Lung (tissue), 12 donors: Measurements from ENCODE around the gene MYH3. TPM values are rescaled to one million over a fixed set of nuclear protein-coding genes. Genes with fewer than 3 reads are reported as not detected.

ENCODE experiments used
- ATAC-seq: fragments of 200-7000 bp; cut with Tn5 transposase; one replicate; pipeline ENCODE4 v1.9.1; 2020; ENCODE audit warnings: moderate number of reproducible peaks; ENCODE audit not compliant: insufficient read depth, low FRiP score
- DNase-seq, 3 donors: peaks; one replicate each; pipeline ENCODE4 v3.0.0-alpha.2; 2013 to 2017
- H3K27ac ChIP-seq, 2 donors: one replicate each; pipeline ENCODE4 v1.5.1; 2013; ENCODE audit warnings: mild to moderate bottlenecking in 2 of 2, moderate library complexity in 2 of 2, control low read depth in 1 of 2, inconsistent platforms in 1 of 2, low read depth in 1 of 2, low read length in 1 of 2
- H3K27me3 ChIP-seq, 3 donors: one replicate each; pipeline ENCODE4 v1.5.1; 2013; ENCODE audit warnings: low read length in 2 of 3; ENCODE audit not compliant: control insufficient read depth in 3 of 3, insufficient read depth in 3 of 3
- H3K36me3 ChIP-seq, 4 donors: one replicate each; pipeline ENCODE4 v1.5.1; 2013; ENCODE audit warnings: low read length in 4 of 4, mild to moderate bottlenecking in 1 of 4, moderate library complexity in 1 of 4; ENCODE audit not compliant: control insufficient read depth in 4 of 4, insufficient read depth in 4 of 4
- H3K4me1 ChIP-seq, 5 donors: one replicate each; pipeline ENCODE4 v1.5.1; 2013; ENCODE audit warnings: low read length in 5 of 5, mild to moderate bottlenecking in 2 of 5, moderate library complexity in 1 of 5; ENCODE audit not compliant: control insufficient read depth in 5 of 5, insufficient read depth in 5 of 5
- H3K4me3 ChIP-seq: one replicate; pipeline ENCODE4 v1.5.1; 2013; ENCODE audit warnings: mild to moderate bottlenecking, control low read depth, moderate library complexity
- H3K9ac ChIP-seq, 2 donors: one replicate each; pipeline ENCODE4 v1.5.1; 2013; ENCODE audit warnings: low read length in 2 of 2, control low read depth in 1 of 2; ENCODE audit not compliant: insufficient read depth in 1 of 2
- H3K9me3 ChIP-seq, 4 donors: one replicate each; pipeline ENCODE4 v1.5.1; 2013; ENCODE audit warnings: low read length in 3 of 4, mild to moderate bottlenecking in 1 of 4, moderate library complexity in 1 of 4; ENCODE audit not compliant: control insufficient read depth in 4 of 4, insufficient read depth in 3 of 4
- WGBS, 2 donors: extraction: QIAGEN DNeasy Blood & Tissue Kit; methylation state at CpG; one replicate each; pipeline ENCODE4 v1.1.7; 2013; 5-methylcytosine and 5-hydroxymethylcytosine counted together
- polyA plus RNA-seq, 2 donors: library from polyadenylated mRNA; stranded (reverse); fragments of 200-250 nt; gene quantifications; one replicate each; pipeline ENCODE4 v1.2.1, GENCODE V29; 2013
- total RNA-seq, 2 donors: library from RNA; depleted of rRNA in 1 of 2; stranded (reverse); fragments of >200 nt in 1 of 2; gene quantifications; one replicate each; pipeline ENCODE4 v1.2.1, GENCODE V29; 2014 to 2021
- TF ChIP-seq, protein P1 (sequence below): IDR thresholded peaks from 2 replicates; pipeline ENCODE4 v1.5.1; 2012; ENCODE audit warnings: mild to moderate bottlenecking; ENCODE audit errors: control extremely low read depth, extremely low read depth
- donor health status: control.
- donor health status: control.
- donor health status: Bipolar disorder and iron deficiency.
- donor health status: healthy.
- donor health status: DM: yes; HTN: yes; CAD: no.

MYH3 gene
- total and polyA plus RNA-seq, 4 donors: 1.0 to 2.8 (median 1.7) TPM

- no peaks in the 10 kb centered on the region for H3K27me3 ChIP-seq
- H3K27ac ChIP-seq: no peak overlapping the region
- no peak overlapping the region for H3K4me3 ChIP-seq
- no peak overlapping the region for H3K9ac ChIP-seq
- H3K36me3 ChIP-seq: peaks cover 20 to 51% (median 27%) of the 10 kb centered on the region in 4 donors
- TF ChIP-seq, protein P1, sequence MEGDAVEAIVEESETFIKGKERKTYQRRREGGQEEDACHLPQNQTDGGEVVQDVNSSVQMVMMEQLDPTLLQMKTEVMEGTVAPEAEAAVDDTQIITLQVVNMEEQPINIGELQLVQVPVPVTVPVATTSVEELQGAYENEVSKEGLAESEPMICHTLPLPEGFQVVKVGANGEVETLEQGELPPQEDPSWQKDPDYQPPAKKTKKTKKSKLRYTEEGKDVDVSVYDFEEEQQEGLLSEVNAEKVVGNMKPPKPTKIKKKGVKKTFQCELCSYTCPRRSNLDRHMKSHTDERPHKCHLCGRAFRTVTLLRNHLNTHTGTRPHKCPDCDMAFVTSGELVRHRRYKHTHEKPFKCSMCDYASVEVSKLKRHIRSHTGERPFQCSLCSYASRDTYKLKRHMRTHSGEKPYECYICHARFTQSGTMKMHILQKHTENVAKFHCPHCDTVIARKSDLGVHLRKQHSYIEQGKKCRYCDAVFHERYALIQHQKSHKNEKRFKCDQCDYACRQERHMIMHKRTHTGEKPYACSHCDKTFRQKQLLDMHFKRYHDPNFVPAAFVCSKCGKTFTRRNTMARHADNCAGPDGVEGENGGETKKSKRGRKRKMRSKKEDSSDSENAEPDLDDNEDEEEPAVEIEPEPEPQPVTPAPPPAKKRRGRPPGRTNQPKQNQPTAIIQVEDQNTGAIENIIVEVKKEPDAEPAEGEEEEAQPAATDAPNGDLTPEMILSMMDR: no peak
- H3K9me3 ChIP-seq: no peaks in the 10 kb centered on the region
- ATAC-seq: no peak
- DNase-seq: no peak
- no peaks in the 10 kb centered on the region for H3K4me1 ChIP-seq
- WGBS, 2 donors: 90 to 91% methylated on average over 2 of the region's 2 CpGs
These were observed 30.4 kb upstream of the MYH3 start for GRCh38 chr17:10687499-10687898.

DNA sequence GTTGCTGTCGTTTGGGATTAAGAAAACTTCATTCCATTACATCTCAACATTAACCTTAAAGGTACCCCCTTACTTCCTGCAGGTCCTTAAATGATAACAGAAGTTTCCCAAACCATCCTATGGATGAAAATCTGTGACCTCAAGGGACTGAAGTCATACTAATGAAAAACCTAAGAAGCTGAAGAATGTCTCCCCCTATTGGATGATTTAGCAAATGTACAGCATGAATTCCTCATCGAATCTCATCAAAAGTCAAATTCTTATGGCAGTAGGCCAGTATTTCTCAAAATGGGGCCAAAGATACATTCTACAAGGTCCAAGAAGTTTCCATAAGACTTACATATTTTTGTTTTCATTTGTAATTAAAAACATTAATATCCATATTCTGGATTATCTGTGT, 26.7 kb upstream of the MYH3 start:
- DNase-seq (peak in 2 of 3 donors; percentile 8 to 15), ATAC-seq (no peak)
- Histone ChIP-seq H3K4me1 (no peaks in the 10 kb centered on the region), H3K4me3 (no peak overlapping the region), H3K36me3 (peaks cover 24 to 42% (median 38%) of the 10 kb centered on the region in 4 donors), H3K27me3 (no peaks in the 10 kb centered on the region), H3K27ac (no peak overlapping the region), H3K9ac (no peak overlapping the region), H3K9me3 (no peaks in the 10 kb centered on the region)
- TF ChIP-seq, protein P1: no peak
- WGBS, 2 donors: 56% methylated on average over 2 of the region's 2 CpGs

DNA sequence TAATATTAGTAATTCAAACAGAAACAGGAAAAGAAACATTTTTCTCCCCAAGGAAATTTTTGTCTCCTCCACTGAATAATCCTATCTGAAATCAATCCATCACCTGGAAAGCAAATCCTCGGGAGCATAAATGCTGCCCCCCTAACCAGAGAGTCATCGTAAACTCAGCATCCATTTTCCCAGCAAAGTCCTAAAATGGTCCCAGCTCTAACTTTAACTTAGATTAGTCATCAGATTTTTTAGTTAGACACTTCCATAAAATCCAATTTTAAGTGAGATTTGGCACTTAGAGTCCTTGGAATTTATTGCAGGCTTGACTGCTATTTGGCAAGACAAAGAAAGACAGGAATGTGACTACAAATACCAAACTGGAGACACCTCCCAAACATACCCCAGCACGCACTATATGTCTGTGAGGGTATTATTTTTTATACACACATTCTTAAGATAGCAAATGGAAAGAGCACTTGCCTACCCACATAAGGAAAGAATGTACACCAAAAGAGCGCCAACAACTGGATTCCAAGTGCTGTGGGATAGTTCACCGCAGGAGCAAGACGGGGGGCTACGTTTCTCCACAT, 24.8 kb upstream of the MYH3 start:
- 81 to 87% methylated on average over 7 of the region's 7 CpGs for WGBS, 2 donors
- no peak overlapping the region for H3K27ac ChIP-seq
- DNase-seq: peak in 1 of 3 donors; percentile 5

More for the DNA sequence above, 24.8 kb upstream of the MYH3 start:
- Histone ChIP-seq H3K4me1 (no peaks in the 10 kb centered on the region), H3K36me3 (peaks cover 24 to 47% (median 37%) of the 10 kb centered on the region in 4 donors), H3K27me3 (no peaks in the 10 kb centered on the region), H3K9me3 (no peaks in the 10 kb centered on the region), H3K4me3 (no peak overlapping the region), H3K9ac (no peak overlapping the region)
- no peak for ATAC-seq
- TF ChIP-seq, protein P1: no peak
